Neural cell (in vitro differentiated cells): ENCODE results near the gene IP6K3. TPM values are rescaled to one million over a fixed set of nuclear protein-coding genes. Genes with fewer than 3 reads are reported as not detected.

Source experiments
- H2AFZ ChIP-seq: fragments of 200-600, 300-800 bp; sonication (generic), shearing (Covaris generic); 2 replicates; pipeline ENCODE4 v1.6.0; 2014; ENCODE audit warnings: low read depth, mild to moderate bottlenecking, antibody characterized with exemption, low read length, moderate library complexity
- H3F3A ChIP-seq: fragments of 200-600 bp; shearing (Covaris generic); 2 replicates; pipeline ENCODE4 v1.6.1; 2016; ENCODE audit warnings: mild to moderate bottlenecking, moderate library complexity, mixed read lengths, antibody characterized with exemption, low read length; ENCODE audit not compliant: insufficient read depth, poor library complexity, severe bottlenecking
- H3K27ac ChIP-seq: fragments of 200-600, 300-800 bp; sonication (generic), shearing (Covaris generic); 2 replicates; pipeline ENCODE4 v1.5.1; 2014; ENCODE audit warnings: mild to moderate bottlenecking, low read length, moderate library complexity
- H3K27me3 ChIP-seq: fragments of 300-800, 200-600 bp; sonication (generic), shearing (Covaris generic); 2 replicates; pipeline ENCODE4 v1.6.0; 2014; ENCODE audit warnings: mild to moderate bottlenecking, low read depth, low read length, moderate library complexity; ENCODE audit not compliant: insufficient read depth
- H3K36me3 ChIP-seq: fragments of 300-800, 200-600 bp; sonication (generic), shearing (Covaris generic); 2 replicates; pipeline ENCODE4 v1.5.1; 2014; ENCODE audit warnings: mild to moderate bottlenecking, antibody characterized with exemption, low read length, moderate library complexity; ENCODE audit not compliant: insufficient read depth
- H3K4me2 ChIP-seq: fragments of 300-800, 200-600 bp; sonication (generic), shearing (Covaris generic); 2 replicates; pipeline ENCODE4 v1.6.0; 2014; ENCODE audit warnings: mild to moderate bottlenecking, low read length
- H3K4me3 ChIP-seq: fragments of 300-800, 200-600 bp; sonication (generic), shearing (Covaris generic); 2 replicates; pipeline ENCODE4 v1.5.1; 2014; ENCODE audit warnings: mild to moderate bottlenecking, low read length, moderate library complexity
- H3K79me2 ChIP-seq: fragments of 200-600 bp; shearing (Covaris generic); replicated peaks from 2 replicates; pipeline ENCODE4 v1.6.0; 2014; ENCODE audit warnings: mild to moderate bottlenecking, low read length, moderate library complexity; ENCODE audit not compliant: insufficient read depth
- H3K9ac ChIP-seq: fragments of 300-800, 200-600 bp; sonication (generic), shearing (Covaris generic); 2 replicates; pipeline ENCODE4 v1.6.1; 2016; ENCODE audit warnings: mild to moderate bottlenecking, low read length, mixed read lengths
- H3K9me2 ChIP-seq: fragments of 200-600 bp; shearing (Covaris generic); 2 replicates; pipeline ENCODE4 v1.6.1; 2016; ENCODE audit warnings: mild to moderate bottlenecking, low read length, mixed read lengths; ENCODE audit not compliant: insufficient read depth
- H3K9me3 ChIP-seq: fragments of 200-600, 300-800 bp; sonication (generic), shearing (Covaris generic); 2 replicates; pipeline ENCODE4 v1.6.1; 2016; ENCODE audit warnings: mild to moderate bottlenecking, mixed run types, low read length, moderate library complexity, mixed read lengths
- H4K20me1 ChIP-seq: fragments of 200-600 bp; shearing (Covaris generic); 2 replicates; pipeline ENCODE4 v1.6.1; 2016; ENCODE audit warnings: mild to moderate bottlenecking, mixed run types; ENCODE audit not compliant: insufficient read depth
- CTCF ChIP-seq: fragments of 450-650 bp; IDR thresholded peaks from 2 replicates; pipeline ENCODE4 v1.5.1; 2014; ENCODE audit warnings: antibody characterized with exemption, mild to moderate bottlenecking, moderate library complexity; ENCODE audit not compliant: poor library complexity, severe bottlenecking
- EP300 ChIP-seq: fragments of 450-650 bp; conservative IDR thresholded peaks from 2 replicates; pipeline ENCODE4 v1.6.1; 2014; ENCODE audit warnings: antibody characterized with exemption, mild to moderate bottlenecking, moderate library complexity; ENCODE audit not compliant: poor library complexity, severe bottlenecking
- EZH2 ChIP-seq: fragments of 200-600, 300-800 bp; shearing (Covaris generic), sonication (generic); IDR thresholded peaks from 2 replicates; pipeline ENCODE4 v1.6.1; 2014; ENCODE audit warnings: antibody characterized with exemption, low read length, borderline replicate concordance, mild to moderate bottlenecking; ENCODE audit not compliant: insufficient read depth, poor library complexity, severe bottlenecking
- MXI1 ChIP-seq: fragments of 450-650 bp; conservative IDR thresholded peaks from 2 replicates; pipeline ENCODE4 v1.6.1; 2014; ENCODE audit warnings: antibody characterized with exemption, mild to moderate bottlenecking; ENCODE audit not compliant: poor library complexity, severe bottlenecking
- POLR2AphosphoS5 ChIP-seq: IDR thresholded peaks from 2 replicates; pipeline ENCODE4 v1.6.1; 2012
- RAD21 ChIP-seq: fragments of 450-650 bp; conservative IDR thresholded peaks from 2 replicates; pipeline ENCODE4 v1.6.1; 2014; ENCODE audit warnings: antibody characterized with exemption, mild to moderate bottlenecking, moderate library complexity
- REST ChIP-seq: IDR thresholded peaks from 2 replicates; pipeline ENCODE4 v1.6.1; 2012; ENCODE audit warnings: borderline replicate concordance
- SMC3 ChIP-seq: fragments of 450-650 bp; conservative IDR thresholded peaks from 2 replicates; pipeline ENCODE4 v1.6.1; 2014; ENCODE audit warnings: antibody characterized with exemption, mild to moderate bottlenecking, moderate library complexity; ENCODE audit not compliant: poor library complexity
- TAF1 ChIP-seq: IDR thresholded peaks from 2 replicates; pipeline ENCODE4 v1.6.1; 2012; ENCODE audit warnings: low read depth
- polyA plus RNA-seq: library from polyadenylated mRNA; depleted of rRNA; stranded (reverse); fragments of >200 nt; gene quantifications from 2 replicates; pipeline ENCODE4 v1.2.3, GENCODE V29; 2014

Gene IP6K3
- polyA plus RNA-seq, 1 donor from 2014 or later: not detected

DNA sequence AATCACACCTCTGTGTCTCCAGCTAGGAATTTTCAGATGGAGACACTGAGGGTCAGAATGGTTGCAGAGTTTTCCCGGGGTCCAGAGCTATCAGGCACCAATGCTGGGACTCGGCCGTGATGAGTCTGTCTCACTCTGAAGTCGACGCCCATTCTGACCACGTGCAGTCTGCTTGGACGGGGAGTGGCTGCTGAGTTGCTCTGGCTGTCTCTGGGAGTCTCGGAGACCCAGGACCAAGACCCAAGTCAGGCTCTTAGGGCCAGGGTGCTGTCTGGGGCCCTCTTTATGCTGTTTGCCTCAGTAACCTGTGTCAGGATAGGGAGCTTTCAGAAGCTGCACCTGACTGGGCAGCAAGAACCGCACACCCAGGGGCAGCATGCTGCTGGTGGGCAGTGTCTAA lies 4.6 kb downstream of the IP6K3 start:
- TF ChIP-seq EZH2 (no peak), EP300 (no peak), RAD21 (no peak), REST (no peak), POLR2AphosphoS5 (no peak), MXI1 (no peak), SMC3 (no peak), TAF1 (no peak), CTCF (no peak)
- no peaks in the 10 kb centered on the region for H4K20me1 ChIP-seq
- no peaks in the 10 kb centered on the region for H3F3A ChIP-seq
- no peak overlapping the region for H3K4me3 ChIP-seq
- no peak overlapping the region for H3K9ac ChIP-seq
- H3K79me2 ChIP-seq: no peaks in the 10 kb centered on the region
- H3K9me3 ChIP-seq: no peaks in the 10 kb centered on the region
- no peak overlapping the region for H2AFZ ChIP-seq
- no peaks in the 10 kb centered on the region for H3K36me3 ChIP-seq
- no peak overlapping the region for H3K4me2 ChIP-seq
- no peaks in the 10 kb centered on the region for H3K9me2 ChIP-seq
- no peaks in the 10 kb centered on the region for H3K27me3 ChIP-seq
- H3K27ac ChIP-seq: no peak overlapping the region

- no peak overlapping the region for H3K4me2 ChIP-seq
- no peak overlapping the region for H3K4me3 ChIP-seq
- H2AFZ ChIP-seq: no peak overlapping the region
- no peaks in the 10 kb centered on the region for H3F3A ChIP-seq
- no peaks in the 10 kb centered on the region for H3K9me3 ChIP-seq
- TF ChIP-seq REST (no peak), EP300 (no peak), POLR2AphosphoS5 (no peak)
- no peak overlapping the region for H3K9ac ChIP-seq
- H4K20me1 ChIP-seq: no peaks in the 10 kb centered on the region
- no peaks in the 10 kb centered on the region for H3K79me2 ChIP-seq
- H3K36me3 ChIP-seq: no peaks in the 10 kb centered on the region
- H3K27me3 ChIP-seq: no peaks in the 10 kb centered on the region
- H3K27ac ChIP-seq: no peak overlapping the region
- H3K9me2 ChIP-seq: no peaks in the 10 kb centered on the region
Observed at GRCh38 chr6:33740794-33741193, 5.9 kb downstream of the IP6K3 start.
